ENCODE results near the gene SURF6. TPM values are rescaled to one million over a fixed set of nuclear protein-coding genes. Genes with fewer than 3 reads are reported as not detected.

The SURF6 gene
- total RNA-seq, 2 experiments from 2014 or later = 24.9 to 28.3 TPM

DNA sequence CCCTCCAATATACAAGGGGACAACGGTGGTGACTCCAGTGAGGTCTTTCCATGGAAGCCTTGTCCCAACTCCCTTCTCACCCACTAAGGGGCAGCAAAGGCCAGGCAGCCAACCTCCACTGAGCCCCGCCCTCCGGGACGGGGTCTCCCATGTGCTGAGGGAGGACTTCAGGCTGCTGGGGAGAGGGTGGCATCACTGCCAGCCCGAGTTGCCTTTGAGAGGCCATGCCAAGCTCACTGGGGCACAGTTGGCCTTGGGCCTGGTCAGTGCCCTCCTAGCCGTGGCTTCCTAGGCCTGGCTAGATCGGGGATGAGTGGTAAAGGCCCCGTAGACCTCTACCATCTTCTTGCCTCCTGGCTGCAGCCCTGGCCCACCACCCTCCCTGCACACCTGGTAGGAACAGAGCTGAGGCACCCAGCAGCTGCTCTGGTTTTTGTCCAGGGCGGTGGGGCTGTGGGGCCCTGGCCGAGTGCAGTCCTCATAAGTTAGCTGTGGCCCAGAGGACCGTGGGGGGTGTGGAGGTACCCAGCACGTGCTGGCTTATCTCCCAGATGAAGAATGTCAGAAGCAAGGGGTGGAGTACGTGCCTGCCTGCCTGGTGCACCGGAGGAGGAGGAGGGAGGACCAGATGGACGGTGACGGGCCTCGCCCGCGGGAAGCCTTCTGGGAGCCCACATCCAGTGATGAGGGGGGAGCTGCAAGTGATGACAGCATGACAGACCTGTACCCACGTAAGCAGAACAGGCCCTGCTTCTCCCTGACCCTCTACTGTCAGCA, 23.6 kb upstream of the SURF6 start:
- peak; percentile 52 for DNase-seq
- Mint-ChIP-seq H3K27ac (peak overlapping the region; percentile 91), H3K4me1 (ENCODE audit: low read depth) (peaks cover 61% of the 10 kb centered on the region)

DNA sequence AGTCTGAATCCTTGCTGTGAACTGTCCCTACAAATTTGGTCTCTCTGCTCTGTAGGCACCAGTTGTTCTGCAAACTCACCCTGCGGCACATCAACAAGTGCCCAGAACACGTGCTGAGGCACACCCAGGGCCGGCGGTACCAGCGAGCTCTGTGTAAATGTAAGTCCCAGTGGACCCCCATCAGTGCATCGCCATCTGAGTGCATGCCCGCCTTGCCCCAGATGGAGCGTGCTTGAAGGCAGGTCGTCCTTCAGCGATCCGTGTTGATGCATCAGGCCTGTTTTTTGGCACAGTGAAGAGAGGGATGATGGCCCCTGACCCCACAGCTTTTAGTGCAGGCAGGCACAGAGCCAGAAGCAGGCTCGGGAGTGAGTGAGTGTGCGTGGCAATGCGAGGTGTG, 21.7 kb upstream of the SURF6 start:
- TF ChIP-seq, protein P1, sequence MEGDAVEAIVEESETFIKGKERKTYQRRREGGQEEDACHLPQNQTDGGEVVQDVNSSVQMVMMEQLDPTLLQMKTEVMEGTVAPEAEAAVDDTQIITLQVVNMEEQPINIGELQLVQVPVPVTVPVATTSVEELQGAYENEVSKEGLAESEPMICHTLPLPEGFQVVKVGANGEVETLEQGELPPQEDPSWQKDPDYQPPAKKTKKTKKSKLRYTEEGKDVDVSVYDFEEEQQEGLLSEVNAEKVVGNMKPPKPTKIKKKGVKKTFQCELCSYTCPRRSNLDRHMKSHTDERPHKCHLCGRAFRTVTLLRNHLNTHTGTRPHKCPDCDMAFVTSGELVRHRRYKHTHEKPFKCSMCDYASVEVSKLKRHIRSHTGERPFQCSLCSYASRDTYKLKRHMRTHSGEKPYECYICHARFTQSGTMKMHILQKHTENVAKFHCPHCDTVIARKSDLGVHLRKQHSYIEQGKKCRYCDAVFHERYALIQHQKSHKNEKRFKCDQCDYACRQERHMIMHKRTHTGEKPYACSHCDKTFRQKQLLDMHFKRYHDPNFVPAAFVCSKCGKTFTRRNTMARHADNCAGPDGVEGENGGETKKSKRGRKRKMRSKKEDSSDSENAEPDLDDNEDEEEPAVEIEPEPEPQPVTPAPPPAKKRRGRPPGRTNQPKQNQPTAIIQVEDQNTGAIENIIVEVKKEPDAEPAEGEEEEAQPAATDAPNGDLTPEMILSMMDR (IDR thresholded peaks at IDR 0.05) = no peak
- no peaks in the 10 kb centered on the region for H3K27me3 Mint-ChIP-seq
- POLR2A ChIA-PET = interaction anchor here (1.5 to 28.8 kb wide), 3 partner anchors 4 to 19 kb away, joined by 4 to 872 read pairs (median 872); partner anchors contain the start of genes MED22, RPL7A, STKLD1 and SURF1
- intact Hi-C loops (cut with micrococcal nuclease) = no loop called here
- peaks cover 64% of the 10 kb centered on the region for H3K4me1 Mint-ChIP-seq (ENCODE audit: low read depth)
- CTCF ChIA-PET = interaction anchor here (1.4 to 4.8 kb wide), 5 partner anchors 9 to 19 kb away, joined by 4 to 38 read pairs (median 6); partner anchors contain the start of genes MED22, RPL7A and STKLD1
- ATAC-seq (no peak), DNase-seq (no peak)
- H3K9me3 Mint-ChIP-seq = no peaks in the 10 kb centered on the region
- peaks cover 31% of the 10 kb centered on the region for H3K36me3 Mint-ChIP-seq (ENCODE audit: low read depth)
- H3K4me3 Mint-ChIP-seq = peak overlapping the region; percentile 77
- peak overlapping the region; percentile 91 for H3K27ac Mint-ChIP-seq

More for the DNA sequence above, 23.6 kb upstream of the SURF6 start:
- peak; percentile 12 for ATAC-seq
- H3K27me3 Mint-ChIP-seq = no peaks in the 10 kb centered on the region
- TF ChIP-seq, protein P1 (IDR thresholded peaks at IDR 0.05) = peak; percentile 42
- H3K4me3 Mint-ChIP-seq = peak overlapping the region; percentile 8
- H3K36me3 Mint-ChIP-seq (ENCODE audit: low read depth) = peaks cover 42% of the 10 kb centered on the region
- ChIA-PET POLR2A (interaction anchor here (0.7 to 28.8 kb wide), 6 partner anchors 2 to 110 kb away, joined by 3 to 872 read pairs (median 3); partner anchors contain the start of genes MED22, RPL7A, SURF1 and SURF2), CTCF (interaction anchor here (0.9 to 1.8 kb wide), 6 partner anchors 9 to 43 kb away, joined by 3 to 7 read pairs (median 4); no protein-coding TSS in a partner anchor)
- intact Hi-C loops (cut with micrococcal nuclease) = no loop called here
- no peaks in the 10 kb centered on the region for H3K9me3 Mint-ChIP-seq

DNA sequence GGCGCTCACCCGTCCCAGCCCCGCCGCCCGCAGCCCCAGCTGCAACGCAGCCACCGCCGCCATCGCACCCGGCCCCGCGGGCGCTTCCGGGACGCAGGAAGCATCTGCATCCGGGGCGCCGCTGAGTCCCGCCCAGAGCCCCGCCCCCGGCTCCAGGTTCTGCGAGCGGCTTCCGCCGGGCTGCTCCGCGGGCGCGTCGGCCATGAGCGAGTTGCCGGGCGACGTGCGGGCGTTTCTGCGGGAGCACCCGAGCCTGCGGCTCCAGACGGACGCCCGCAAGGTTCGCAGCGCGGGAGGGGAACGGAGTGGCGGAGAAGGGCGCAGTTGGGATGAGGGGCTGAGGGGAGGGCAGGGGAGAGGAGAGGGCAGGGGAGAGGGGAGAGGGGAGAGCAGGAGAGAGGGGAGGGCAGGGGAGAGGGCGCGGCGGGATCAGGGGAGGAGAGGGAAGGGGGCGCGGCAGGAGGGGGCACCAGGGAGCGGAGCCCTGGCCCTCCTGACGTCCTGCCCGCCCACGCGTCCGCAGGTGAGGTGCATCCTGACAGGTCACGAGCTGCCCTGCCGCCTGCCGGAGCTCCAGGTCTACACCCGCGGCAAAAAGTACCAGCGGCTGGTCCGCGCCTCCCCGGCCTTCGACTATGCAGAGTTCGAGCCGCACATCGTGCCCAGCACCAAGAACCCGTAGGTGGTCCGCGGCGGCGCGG, 20.6 kb upstream of the SURF6 start, which contains the start of the genes SURF1 and SURF2:
SURF1 (minus strand) TSS at position 97 of the 701 bp plus-strand sequence; CDS start at position 63, 34 bp downstream.
SURF2 (plus strand) TSS at position 160 of the 701 bp plus-strand sequence; CDS start at position 203, 43 bp downstream.
- Mint-ChIP-seq H3K4me3 (peak within 1 kb of the TSS; percentile 90), H3K4me1 (ENCODE audit: low read depth) (peaks cover 63% of the 10 kb centered on the region), H3K9me3 (no peaks in the 10 kb centered on the region), H3K36me3 (ENCODE audit: low read depth) (peaks cover 31% of the 10 kb centered on the region), H3K27ac (peak within 1 kb of the TSS; percentile 87), H3K27me3 (no peaks in the 10 kb centered on the region)
- ATAC-seq (peak; percentile 86), DNase-seq (peak; percentile 95)
- TF ChIP-seq, protein P1 (IDR thresholded peaks at IDR 0.05) = peak; percentile 19
- ChIA-PET POLR2A (interaction anchor here (1.1 to 28.8 kb wide), 5 partner anchors 5 to 48 kb away, joined by 3 to 872 read pairs (median 4); partner anchors contain the start of genes MED22, RPL7A, STKLD1 and SURF1), CTCF (interaction anchor here (0.7 to 4.8 kb wide), 9 partner anchors 8 to 48 kb away, joined by 3 to 38 read pairs (median 4); partner anchors contain the start of genes MED22, RPL7A and STKLD1)
- intact Hi-C loops (cut with micrococcal nuclease) = no loop called here

DNA sequence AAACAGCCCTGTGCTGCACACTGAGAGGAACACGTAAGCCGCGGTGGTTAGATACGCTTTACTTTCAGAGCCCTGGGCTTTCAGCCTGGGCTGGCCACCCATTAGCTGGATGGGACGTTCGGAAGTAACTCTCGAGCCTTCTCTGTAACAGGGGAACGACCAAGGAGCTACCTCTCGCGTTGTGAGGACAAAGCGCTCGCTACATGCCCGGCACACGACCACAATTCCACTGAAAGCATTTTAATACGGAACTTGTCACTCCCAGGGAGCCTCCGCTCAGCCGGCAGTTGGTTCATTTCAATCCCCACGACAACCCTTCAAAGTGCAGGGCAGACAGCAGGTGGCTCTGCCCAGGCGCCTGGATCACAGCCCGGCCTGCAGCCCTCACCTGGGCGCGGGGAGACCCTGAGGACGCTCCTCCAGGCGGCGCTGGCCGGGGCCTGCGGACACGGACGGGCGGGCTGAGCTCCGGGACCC, 19.9 kb upstream of the SURF6 start:
- Mint-ChIP-seq H3K9me3 (no peaks in the 10 kb centered on the region), H3K4me3 (peak overlapping the region; percentile 90), H3K27ac (peak overlapping the region; percentile 87), H3K4me1 (ENCODE audit: low read depth) (peaks cover 63% of the 10 kb centered on the region), H3K36me3 (ENCODE audit: low read depth) (peaks cover 35% of the 10 kb centered on the region), H3K27me3 (no peaks in the 10 kb centered on the region)
- ChIA-PET POLR2A (interaction anchor here (0.9 to 28.8 kb wide), 6 partner anchors 6 to 49 kb away, joined by 3 to 872 read pairs (median 4); partner anchors contain the start of genes MED22, RPL7A, STKLD1 and SURF1), CTCF (interaction anchor here (0.7 to 4.8 kb wide), 7 partner anchors 13 to 117 kb away, joined by 3 to 38 read pairs (median 3); no protein-coding TSS in a partner anchor)
- intact Hi-C loops (cut with micrococcal nuclease) = no loop called here
- DNase-seq (no peak), ATAC-seq (peak; percentile 26)
- TF ChIP-seq, protein P1 (IDR thresholded peaks at IDR 0.05) = no peak

All from activated CD8-positive, alpha-beta T cell treated with anti-CD3 and anti-CD28 coated beads for 36 hours (primary cell).